Measurements from ENCODE around the gene IFT88.

- TF ChIP-seq, protein P1, sequence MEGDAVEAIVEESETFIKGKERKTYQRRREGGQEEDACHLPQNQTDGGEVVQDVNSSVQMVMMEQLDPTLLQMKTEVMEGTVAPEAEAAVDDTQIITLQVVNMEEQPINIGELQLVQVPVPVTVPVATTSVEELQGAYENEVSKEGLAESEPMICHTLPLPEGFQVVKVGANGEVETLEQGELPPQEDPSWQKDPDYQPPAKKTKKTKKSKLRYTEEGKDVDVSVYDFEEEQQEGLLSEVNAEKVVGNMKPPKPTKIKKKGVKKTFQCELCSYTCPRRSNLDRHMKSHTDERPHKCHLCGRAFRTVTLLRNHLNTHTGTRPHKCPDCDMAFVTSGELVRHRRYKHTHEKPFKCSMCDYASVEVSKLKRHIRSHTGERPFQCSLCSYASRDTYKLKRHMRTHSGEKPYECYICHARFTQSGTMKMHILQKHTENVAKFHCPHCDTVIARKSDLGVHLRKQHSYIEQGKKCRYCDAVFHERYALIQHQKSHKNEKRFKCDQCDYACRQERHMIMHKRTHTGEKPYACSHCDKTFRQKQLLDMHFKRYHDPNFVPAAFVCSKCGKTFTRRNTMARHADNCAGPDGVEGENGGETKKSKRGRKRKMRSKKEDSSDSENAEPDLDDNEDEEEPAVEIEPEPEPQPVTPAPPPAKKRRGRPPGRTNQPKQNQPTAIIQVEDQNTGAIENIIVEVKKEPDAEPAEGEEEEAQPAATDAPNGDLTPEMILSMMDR (conservative IDR thresholded peaks at IDR 0.05 in 1 of 2, IDR thresholded peaks at IDR 0.05 in 1 of 2; ENCODE audit: low read depth in 1 of 2, low read length in 2 of 2) = no peak
- TF ChIP-seq EZH2 (IDR thresholded peaks at IDR 0.05; ENCODE audit: low read length, missing control alignments) = no peak
Measured at GRCh38 chr13:20691616-20692015, 124.7 kb downstream of the IFT88 start.

Data from fibroblast of lung (primary cell).